Adrenal gland (tissue), 5 donors: ENCODE measurements around the gene METTL16.

Source experiments
- POLR2A ChIP-seq, 2 donors: fragments of 450-650 bp; IDR thresholded peaks; one replicate each; pipeline ENCODE4 v1.6.1; 2017; ENCODE audit warnings: antibody characterized with exemption in 2 of 2, mild to moderate bottlenecking in 2 of 2, moderate library complexity in 1 of 2
- TF ChIP-seq, protein P1 (sequence below), 6 experiments: fragments of 450-650 bp in 4 of 6; fragments of 200-600 bp in 2 of 6; sonication (generic) in 1 of 6; IDR thresholded peaks; 1 replicate in 5 of 6; 2 replicates in 1 of 6; pipeline versions ENCODE4 v1.5.1 to v1.8.0; 2016 to 2021; ENCODE audit warnings: antibody characterized with exemption in 6 of 6, mild to moderate bottlenecking in 2 of 6, moderate library complexity in 1 of 6
- donor health status: DM: no; HTN: no; CAD: no.

DNA sequence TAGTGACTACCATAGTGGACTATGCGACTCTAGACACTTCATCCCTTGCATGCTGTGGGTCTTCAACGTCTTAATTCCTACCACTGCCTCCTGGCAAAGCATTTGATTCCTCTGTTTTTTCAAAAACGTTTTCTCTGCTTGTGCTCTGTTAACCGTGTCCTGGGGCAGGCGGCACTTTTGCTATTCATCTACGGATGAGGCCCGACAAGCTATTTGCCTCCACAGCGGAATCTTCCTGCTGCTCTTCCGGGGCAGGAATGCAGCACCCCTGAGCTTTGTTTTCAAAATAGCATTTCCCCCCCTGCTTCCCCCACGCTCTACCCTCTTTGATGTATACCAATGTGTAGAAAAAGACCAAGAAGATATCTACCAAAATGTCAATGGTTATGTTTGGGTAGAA is 39.8 kb upstream of the METTL16 start:
- TF ChIP-seq, protein P1, sequence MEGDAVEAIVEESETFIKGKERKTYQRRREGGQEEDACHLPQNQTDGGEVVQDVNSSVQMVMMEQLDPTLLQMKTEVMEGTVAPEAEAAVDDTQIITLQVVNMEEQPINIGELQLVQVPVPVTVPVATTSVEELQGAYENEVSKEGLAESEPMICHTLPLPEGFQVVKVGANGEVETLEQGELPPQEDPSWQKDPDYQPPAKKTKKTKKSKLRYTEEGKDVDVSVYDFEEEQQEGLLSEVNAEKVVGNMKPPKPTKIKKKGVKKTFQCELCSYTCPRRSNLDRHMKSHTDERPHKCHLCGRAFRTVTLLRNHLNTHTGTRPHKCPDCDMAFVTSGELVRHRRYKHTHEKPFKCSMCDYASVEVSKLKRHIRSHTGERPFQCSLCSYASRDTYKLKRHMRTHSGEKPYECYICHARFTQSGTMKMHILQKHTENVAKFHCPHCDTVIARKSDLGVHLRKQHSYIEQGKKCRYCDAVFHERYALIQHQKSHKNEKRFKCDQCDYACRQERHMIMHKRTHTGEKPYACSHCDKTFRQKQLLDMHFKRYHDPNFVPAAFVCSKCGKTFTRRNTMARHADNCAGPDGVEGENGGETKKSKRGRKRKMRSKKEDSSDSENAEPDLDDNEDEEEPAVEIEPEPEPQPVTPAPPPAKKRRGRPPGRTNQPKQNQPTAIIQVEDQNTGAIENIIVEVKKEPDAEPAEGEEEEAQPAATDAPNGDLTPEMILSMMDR (IDR thresholded peaks at IDR 0.05), result no peak
- no peak for TF ChIP-seq POLR2A (IDR thresholded peaks at IDR 0.05)
